Vagina (tissue), 2 donors: ENCODE results near the gene TSHZ3.

Experiments
- POLR2A ChIP-seq, 2 donors: fragments of 450-650 bp; IDR thresholded peaks; one replicate each; pipeline ENCODE4 v1.6.1; 2017; ENCODE audit warnings: antibody characterized with exemption in 2 of 2, mild to moderate bottlenecking in 2 of 2, moderate library complexity in 2 of 2
- POLR2AphosphoS5 ChIP-seq, 2 donors: sonication (generic); formaldehyde crosslinking; IDR thresholded peaks; one replicate each; pipeline ENCODE4 v1.9.0; 2017; ENCODE audit warnings: antibody characterized with exemption in 2 of 2, mild to moderate bottlenecking in 2 of 2, low read depth in 1 of 2; ENCODE audit not compliant: insufficient read depth in 1 of 2
- TF ChIP-seq, protein P1 (sequence below), 3 experiments: fragments of 450-650 bp in 2 of 3; fragments of 200-600 bp in 1 of 3; sonication (generic) in 1 of 3; IDR thresholded peaks; one replicate each; pipeline ENCODE4 v1.5.1; 2017 to 2019; ENCODE audit warnings: antibody characterized with exemption in 3 of 3, mild to moderate bottlenecking in 2 of 3, moderate library complexity in 2 of 3

DNA sequence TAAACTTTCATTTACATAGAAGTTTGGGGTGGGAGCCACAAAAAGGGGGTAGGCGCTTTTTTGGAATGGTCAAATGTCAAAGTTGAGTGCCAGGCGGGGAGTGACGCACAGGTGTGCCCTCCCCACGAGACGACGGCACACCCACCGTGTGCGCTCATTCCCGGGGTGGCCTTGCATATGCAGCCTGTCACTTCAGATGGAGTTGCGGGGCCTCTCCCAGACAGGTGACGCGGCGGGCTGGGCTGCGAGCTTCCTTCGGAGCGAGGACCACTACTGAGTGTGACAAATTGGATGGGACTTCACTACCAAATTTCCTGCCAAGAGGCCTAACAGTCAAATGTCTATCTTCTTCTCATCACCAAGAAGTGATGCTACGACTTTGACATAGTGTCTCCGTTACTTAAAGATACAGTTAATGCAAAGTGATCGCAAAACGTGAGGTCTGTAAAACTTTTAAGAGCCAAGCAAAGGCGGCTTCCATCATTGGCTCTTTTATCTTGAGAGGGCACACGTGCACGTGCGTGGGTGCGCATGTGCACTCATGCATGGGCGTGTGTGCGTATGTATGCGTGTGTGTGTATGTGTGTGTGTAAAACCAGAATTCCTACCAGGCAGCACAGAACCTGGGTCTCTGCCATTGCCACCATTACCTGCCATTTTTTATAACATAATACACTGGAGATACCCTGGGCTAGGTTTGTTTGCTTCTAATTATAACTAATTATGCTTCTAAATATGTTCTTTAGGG lies 43.1 kb downstream of the TSHZ3 start:
- no peak for TF ChIP-seq POLR2AphosphoS5 (IDR thresholded peaks at IDR 0.05; ENCODE audit: insufficient read depth in 1 of 2, low read depth in 1 of 2)
- no peak for TF ChIP-seq POLR2A (IDR thresholded peaks at IDR 0.05)
- TF ChIP-seq, protein P1, sequence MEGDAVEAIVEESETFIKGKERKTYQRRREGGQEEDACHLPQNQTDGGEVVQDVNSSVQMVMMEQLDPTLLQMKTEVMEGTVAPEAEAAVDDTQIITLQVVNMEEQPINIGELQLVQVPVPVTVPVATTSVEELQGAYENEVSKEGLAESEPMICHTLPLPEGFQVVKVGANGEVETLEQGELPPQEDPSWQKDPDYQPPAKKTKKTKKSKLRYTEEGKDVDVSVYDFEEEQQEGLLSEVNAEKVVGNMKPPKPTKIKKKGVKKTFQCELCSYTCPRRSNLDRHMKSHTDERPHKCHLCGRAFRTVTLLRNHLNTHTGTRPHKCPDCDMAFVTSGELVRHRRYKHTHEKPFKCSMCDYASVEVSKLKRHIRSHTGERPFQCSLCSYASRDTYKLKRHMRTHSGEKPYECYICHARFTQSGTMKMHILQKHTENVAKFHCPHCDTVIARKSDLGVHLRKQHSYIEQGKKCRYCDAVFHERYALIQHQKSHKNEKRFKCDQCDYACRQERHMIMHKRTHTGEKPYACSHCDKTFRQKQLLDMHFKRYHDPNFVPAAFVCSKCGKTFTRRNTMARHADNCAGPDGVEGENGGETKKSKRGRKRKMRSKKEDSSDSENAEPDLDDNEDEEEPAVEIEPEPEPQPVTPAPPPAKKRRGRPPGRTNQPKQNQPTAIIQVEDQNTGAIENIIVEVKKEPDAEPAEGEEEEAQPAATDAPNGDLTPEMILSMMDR (IDR thresholded peaks at IDR 0.05): no peak
